Measurements from ENCODE around the gene EFCAB7.

Gene EFCAB7

GRCh38 chr1:63522891-63523728 lies at the start of gene EFCAB7, which contains the start of gene ITGB3BP:
EFCAB7 (plus strand) TSS chr1:63523525; CDS start chr1:63525573, 2,048 bp downstream.
ITGB3BP (minus strand) TSS chr1:63523225; CDS start chr1:63523133, 92 bp downstream.
- peak; percentile 91 for DNase-seq

- DNase-seq: no peak
Measured at GRCh38 chr1:63475761-63476160, 47.6 kb upstream of the EFCAB7 start.

- DNase-seq: no peak
Measured at GRCh38 chr1:63480057-63480456, 43.3 kb upstream of the EFCAB7 start.

- no peak for DNase-seq
Measured at GRCh38 chr1:63486629-63487028, 36.7 kb upstream of the EFCAB7 start.

- peak; percentile 17 for DNase-seq
Measured at GRCh38 chr1:63487336-63488065, 35.8 kb upstream of the EFCAB7 start.

- no peak for DNase-seq
Measured at GRCh38 chr1:63497577-63497976, 25.7 kb upstream of the EFCAB7 start.

GRCh38 chr1:63498106-63498505 lies 25.2 kb upstream of the EFCAB7 start:
- DNase-seq: no peak

- DNase-seq: no peak
Measured at GRCh38 chr1:63501256-63501655, 22.1 kb upstream of the EFCAB7 start.

GRCh38 chr1:63506782-63507181 lies 16.5 kb upstream of the EFCAB7 start:
- no peak for DNase-seq

- DNase-seq: no peak
Measured at GRCh38 chr1:63509718-63510117, 13.6 kb upstream of the EFCAB7 start.

- no peak for DNase-seq
Measured at GRCh38 chr1:63512584-63512983, 10.7 kb upstream of the EFCAB7 start.

- no peak for DNase-seq
Measured at GRCh38 chr1:63516629-63517028, 6.7 kb upstream of the EFCAB7 start.

- DNase-seq: no peak
Measured at GRCh38 chr1:63523738-63524137, 413 bp downstream of the EFCAB7 start.

GRCh38 chr1:63524201-63524600 lies 876 bp downstream of the EFCAB7 start:
- DNase-seq: no peak

GRCh38 chr1:63532727-63533126 lies 9.4 kb downstream of the EFCAB7 start:
- no peak for DNase-seq

- no peak for DNase-seq
Measured at GRCh38 chr1:63533931-63534330, 10.6 kb downstream of the EFCAB7 start.

- DNase-seq: no peak
Measured at GRCh38 chr1:63534406-63534805, 11.1 kb downstream of the EFCAB7 start.

GRCh38 chr1:63537006-63537405 lies 13.7 kb downstream of the EFCAB7 start:
- DNase-seq: no peak

- no peak for DNase-seq
Measured at GRCh38 chr1:63537940-63538339, 14.6 kb downstream of the EFCAB7 start.

- DNase-seq: no peak
Measured at GRCh38 chr1:63545780-63546179, 22.5 kb downstream of the EFCAB7 start.

- no peak for DNase-seq
Measured at GRCh38 chr1:63547621-63548294, 24.4 kb downstream of the EFCAB7 start.

GRCh38 chr1:63548303-63548702 lies 25.0 kb downstream of the EFCAB7 start:
- no peak for DNase-seq

GRCh38 chr1:63548877-63549276 lies 25.6 kb downstream of the EFCAB7 start:
- DNase-seq: no peak

All from right hindlimb (tissue), 1 donor.